OCI-LY3 (cell line): Measurements from ENCODE around the gene NUDT8.
"Not testable (repeated sequence)": the region's sequence is repeated elsewhere in the genome, so short reads cannot be mapped to it uniquely, and the experiment has no call there.

Experiments used
- H2AFZ ChIP-seq: fragments of 200-600, 300-600 bp; shearing (Covaris generic); 2 replicates; pipeline ENCODE4 v1.6.0; 2014; ENCODE audit warnings: antibody characterized with exemption, low read depth, low read length
- H3K27ac ChIP-seq: fragments of 200-600, 300-600 bp; sonication (generic); 2 replicates; pipeline ENCODE4 v1.5.1; 2014; ENCODE audit warnings: mild to moderate bottlenecking, low read length, moderate library complexity, mixed read lengths
- H3K27me3 ChIP-seq: fragments of 200-600, 300-600 bp; sonication (generic); 2 replicates; pipeline ENCODE4 v1.6.1; 2014; ENCODE audit warnings: low read depth, low read length, mixed read lengths
- H3K36me3 ChIP-seq: fragments of 200-600, 300-600 bp; sonication (generic); replicated peaks from 2 replicates; pipeline ENCODE3; 2014; ENCODE audit warnings: low read depth, low read length, mixed read lengths
- H3K4me1 ChIP-seq: fragments of 300-600, 200-600 bp; sonication (generic); 2 replicates; pipeline ENCODE4 v1.6.1; 2014; ENCODE audit warnings: low read length, mixed read lengths
- H3K4me2 ChIP-seq: fragments of 200-600, 300-600 bp; sonication (generic); 2 replicates; pipeline ENCODE4 v1.6.1; 2014; ENCODE audit warnings: low read length, mixed read lengths
- H3K4me3 ChIP-seq: fragments of 300-600, 200-600 bp; sonication (generic); 2 replicates; pipeline ENCODE4 v1.5.1; 2014; ENCODE audit warnings: antibody characterized with exemption, mild to moderate bottlenecking, low read length, moderate library complexity
- H3K79me2 ChIP-seq: fragments of 300-600, 200-600 bp; shearing (Covaris generic); 2 replicates; pipeline ENCODE4 v1.6.1; 2014; ENCODE audit warnings: mild to moderate bottlenecking, low read length, mixed read lengths
- H3K9ac ChIP-seq: fragments of 300-600, 200-600 bp; shearing (Covaris generic); 2 replicates; pipeline ENCODE4 v1.6.0; 2014; ENCODE audit warnings: mild to moderate bottlenecking, low read length, moderate library complexity
- H3K9me3 ChIP-seq: fragments of 200-600, 300-600 bp; shearing (Covaris generic); 2 replicates; pipeline ENCODE4 v1.6.1; 2014; ENCODE audit warnings: low read length, mixed read lengths; ENCODE audit not compliant: insufficient read depth
- H4K20me1 ChIP-seq: fragments of 200-600, 300-600 bp; sonication (generic); 2 replicates; pipeline ENCODE4 v1.6.1; 2016; ENCODE audit warnings: low read length, mixed read lengths; ENCODE audit not compliant: insufficient read depth
- EZH2phosphoT487 ChIP-seq: fragments of 200-600 bp; shearing (Covaris generic); IDR thresholded peaks from 2 replicates; pipeline ENCODE4 v1.6.1; 2018; ENCODE audit warnings: antibody characterized with exemption, mixed run types, low read depth
- TF ChIP-seq, protein P1 (sequence below): fragments of 200-600, 300-600 bp; sonication (generic); IDR thresholded peaks from 2 replicates; pipeline ENCODE4 v1.5.1; 2014; ENCODE audit warnings: antibody characterized with exemption, low read length, low read depth

The NUDT8 gene

DNA sequence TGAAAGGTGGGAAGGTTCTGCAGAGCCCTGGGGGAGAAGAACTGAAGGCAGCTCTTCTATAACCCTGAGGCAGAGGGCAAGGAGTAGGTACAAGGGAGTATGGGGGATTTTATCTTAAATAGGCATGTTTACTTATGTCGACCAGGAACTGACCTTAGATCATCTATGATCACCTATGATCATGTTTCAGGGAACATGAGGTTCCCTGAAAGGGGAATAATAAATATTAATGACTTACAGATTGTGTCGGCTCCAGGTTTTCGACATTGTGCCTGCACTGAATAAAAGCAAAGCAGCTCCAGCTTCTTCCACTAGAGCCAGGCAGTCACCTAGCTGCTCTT lies 36.2 kb downstream of the NUDT8 start:
- peaks cover 7% of the 10 kb centered on the region; the same call in 1 of the 2 replicates for H3K9me3 ChIP-seq
- TF ChIP-seq EZH2phosphoT487: no peak
- TF ChIP-seq, protein P1, sequence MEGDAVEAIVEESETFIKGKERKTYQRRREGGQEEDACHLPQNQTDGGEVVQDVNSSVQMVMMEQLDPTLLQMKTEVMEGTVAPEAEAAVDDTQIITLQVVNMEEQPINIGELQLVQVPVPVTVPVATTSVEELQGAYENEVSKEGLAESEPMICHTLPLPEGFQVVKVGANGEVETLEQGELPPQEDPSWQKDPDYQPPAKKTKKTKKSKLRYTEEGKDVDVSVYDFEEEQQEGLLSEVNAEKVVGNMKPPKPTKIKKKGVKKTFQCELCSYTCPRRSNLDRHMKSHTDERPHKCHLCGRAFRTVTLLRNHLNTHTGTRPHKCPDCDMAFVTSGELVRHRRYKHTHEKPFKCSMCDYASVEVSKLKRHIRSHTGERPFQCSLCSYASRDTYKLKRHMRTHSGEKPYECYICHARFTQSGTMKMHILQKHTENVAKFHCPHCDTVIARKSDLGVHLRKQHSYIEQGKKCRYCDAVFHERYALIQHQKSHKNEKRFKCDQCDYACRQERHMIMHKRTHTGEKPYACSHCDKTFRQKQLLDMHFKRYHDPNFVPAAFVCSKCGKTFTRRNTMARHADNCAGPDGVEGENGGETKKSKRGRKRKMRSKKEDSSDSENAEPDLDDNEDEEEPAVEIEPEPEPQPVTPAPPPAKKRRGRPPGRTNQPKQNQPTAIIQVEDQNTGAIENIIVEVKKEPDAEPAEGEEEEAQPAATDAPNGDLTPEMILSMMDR: no peak
- no peaks in the 10 kb centered on the region for H3K79me2 ChIP-seq
- H4K20me1 ChIP-seq: no peaks in the 10 kb centered on the region
- peaks cover 13% of the 10 kb centered on the region for H3K36me3 ChIP-seq
- H3K4me3 ChIP-seq: no peak overlapping the region
- H3K4me1 ChIP-seq: peaks cover 21% of the 10 kb centered on the region
- H3K4me2 ChIP-seq: no peak overlapping the region
- no peak overlapping the region for H2AFZ ChIP-seq
- H3K27ac ChIP-seq: no peak overlapping the region
- H3K9ac ChIP-seq: no peak overlapping the region
- no peaks in the 10 kb centered on the region for H3K27me3 ChIP-seq

DNA sequence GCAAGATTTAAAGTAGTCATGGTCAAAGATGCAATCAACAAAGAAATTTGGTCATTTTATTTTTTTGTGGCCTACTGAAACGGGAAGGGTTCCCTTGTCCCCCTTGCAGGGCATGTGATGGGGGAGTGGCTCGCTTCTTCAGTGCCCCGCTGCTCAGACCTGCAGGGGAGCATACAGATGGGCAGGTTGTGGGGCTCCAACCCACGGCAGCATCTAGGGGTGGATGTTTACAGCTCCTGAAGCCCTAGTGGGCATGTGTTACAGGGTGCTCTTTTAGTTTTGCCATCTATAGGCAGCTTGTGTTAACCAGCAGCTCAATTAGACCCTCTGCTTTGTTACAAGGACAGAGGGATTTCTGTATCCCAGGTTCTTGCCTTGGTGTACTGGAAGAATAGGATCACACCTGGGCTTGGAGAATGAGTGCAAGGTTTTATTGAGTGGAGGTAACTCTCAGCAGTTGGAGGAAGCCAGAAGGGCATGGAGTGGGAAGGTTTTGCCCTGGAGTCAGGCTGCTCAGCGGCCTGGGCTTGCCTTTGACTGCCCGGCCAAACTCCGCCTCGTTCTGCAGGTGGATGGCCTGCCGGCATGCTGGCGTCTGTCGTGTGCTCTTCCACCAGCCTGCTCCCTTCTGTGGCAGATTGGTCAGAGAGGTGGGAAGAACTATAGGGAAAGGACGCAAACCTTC lies 36.7 kb downstream of the NUDT8 start:
- H3K79me2 ChIP-seq: no peaks in the 10 kb centered on the region
- peaks cover 7% of the 10 kb centered on the region; the same call in 1 of the 2 replicates for H3K9me3 ChIP-seq
- TF ChIP-seq, protein P1: no peak
- TF ChIP-seq EZH2phosphoT487: no peak
- no peaks in the 10 kb centered on the region for H4K20me1 ChIP-seq
- H3K4me3 ChIP-seq: no peak overlapping the region
- no peak overlapping the region for H2AFZ ChIP-seq
- no peak overlapping the region for H3K4me2 ChIP-seq
- peaks cover 18% of the 10 kb centered on the region for H3K36me3 ChIP-seq
- no peak overlapping the region for H3K9ac ChIP-seq
- H3K27me3 ChIP-seq: no peaks in the 10 kb centered on the region
- peaks cover 27% of the 10 kb centered on the region for H3K4me1 ChIP-seq
- H3K27ac ChIP-seq: no peak overlapping the region

DNA sequence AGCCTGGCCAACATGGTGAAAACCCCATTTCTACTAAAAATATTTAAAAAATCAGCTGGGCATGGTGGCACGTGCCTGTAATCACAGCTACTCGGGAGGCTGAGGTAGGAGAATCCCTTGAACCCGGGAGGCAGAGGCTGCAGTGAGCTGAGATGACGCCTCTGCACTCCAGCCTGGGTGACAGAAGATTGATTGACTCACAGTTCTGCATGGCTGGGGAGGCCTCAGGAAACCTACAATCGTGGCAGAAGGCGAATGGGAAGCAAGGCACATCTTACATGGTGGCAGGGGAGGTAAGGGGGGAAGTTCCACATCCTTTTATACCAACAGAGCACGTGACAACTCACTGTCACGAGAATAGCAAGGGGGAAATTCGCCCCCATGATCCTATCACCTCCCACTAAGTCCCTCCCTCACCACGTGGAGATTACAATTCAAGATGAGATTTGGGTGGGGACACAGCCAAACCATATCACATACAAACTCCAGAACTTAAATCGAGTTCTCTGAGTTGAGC lies 40.8 kb downstream of the NUDT8 start:
- not testable (repeated sequence) for H3K4me2 ChIP-seq, H3K27me3 ChIP-seq, H2AFZ ChIP-seq, H3K9ac ChIP-seq, H3K27ac ChIP-seq, H3K4me3 ChIP-seq
- peaks cover 30% of the 10 kb centered on the region for H3K79me2 ChIP-seq
- peaks cover 10% of the 10 kb centered on the region; the same call in 1 of the 2 replicates for H3K9me3 ChIP-seq
- peaks cover 53% of the 10 kb centered on the region for H3K36me3 ChIP-seq
- H4K20me1 ChIP-seq: peaks cover 12% of the 10 kb centered on the region
- peaks cover 62% of the 10 kb centered on the region for H3K4me1 ChIP-seq

DNA sequence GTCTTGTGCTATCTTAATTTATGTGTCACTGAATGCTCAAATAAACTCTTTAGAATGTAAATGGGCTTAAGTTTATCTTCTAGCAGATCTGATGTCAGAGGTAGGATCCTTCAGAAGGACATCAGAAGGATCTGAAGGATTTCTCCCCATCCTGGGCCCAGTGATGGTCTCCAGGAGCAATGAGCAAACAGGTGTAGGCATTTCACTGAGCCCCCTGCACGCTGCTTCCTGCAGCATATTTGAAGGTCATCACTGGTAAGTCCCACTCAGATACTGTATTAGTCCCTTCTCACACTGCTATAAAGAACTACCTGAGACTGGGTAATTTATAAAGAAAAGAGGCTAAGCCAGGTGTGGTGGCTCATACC lies 41.6 kb downstream of the NUDT8 start:
- peak overlapping the region; percentile 5; the same call in 1 of the 2 replicates for H3K4me3 ChIP-seq
- H4K20me1 ChIP-seq: peaks cover 12% of the 10 kb centered on the region
- no peaks in the 10 kb centered on the region for H3K27me3 ChIP-seq
- peaks cover 62% of the 10 kb centered on the region for H3K4me1 ChIP-seq
- peaks cover 37% of the 10 kb centered on the region for H3K79me2 ChIP-seq
- H3K9ac ChIP-seq: no peak overlapping the region
- no peak overlapping the region for H2AFZ ChIP-seq
- peak overlapping the region; percentile 42 for H3K4me2 ChIP-seq
- TF ChIP-seq EZH2phosphoT487: no peak
- TF ChIP-seq, protein P1: no peak
- H3K27ac ChIP-seq: peak overlapping the region; percentile 92
- H3K9me3 ChIP-seq: peaks cover 10% of the 10 kb centered on the region; the same call in 1 of the 2 replicates
- H3K36me3 ChIP-seq: peaks cover 53% of the 10 kb centered on the region
